ENCODE measurements around the gene XRCC1.

DNA sequence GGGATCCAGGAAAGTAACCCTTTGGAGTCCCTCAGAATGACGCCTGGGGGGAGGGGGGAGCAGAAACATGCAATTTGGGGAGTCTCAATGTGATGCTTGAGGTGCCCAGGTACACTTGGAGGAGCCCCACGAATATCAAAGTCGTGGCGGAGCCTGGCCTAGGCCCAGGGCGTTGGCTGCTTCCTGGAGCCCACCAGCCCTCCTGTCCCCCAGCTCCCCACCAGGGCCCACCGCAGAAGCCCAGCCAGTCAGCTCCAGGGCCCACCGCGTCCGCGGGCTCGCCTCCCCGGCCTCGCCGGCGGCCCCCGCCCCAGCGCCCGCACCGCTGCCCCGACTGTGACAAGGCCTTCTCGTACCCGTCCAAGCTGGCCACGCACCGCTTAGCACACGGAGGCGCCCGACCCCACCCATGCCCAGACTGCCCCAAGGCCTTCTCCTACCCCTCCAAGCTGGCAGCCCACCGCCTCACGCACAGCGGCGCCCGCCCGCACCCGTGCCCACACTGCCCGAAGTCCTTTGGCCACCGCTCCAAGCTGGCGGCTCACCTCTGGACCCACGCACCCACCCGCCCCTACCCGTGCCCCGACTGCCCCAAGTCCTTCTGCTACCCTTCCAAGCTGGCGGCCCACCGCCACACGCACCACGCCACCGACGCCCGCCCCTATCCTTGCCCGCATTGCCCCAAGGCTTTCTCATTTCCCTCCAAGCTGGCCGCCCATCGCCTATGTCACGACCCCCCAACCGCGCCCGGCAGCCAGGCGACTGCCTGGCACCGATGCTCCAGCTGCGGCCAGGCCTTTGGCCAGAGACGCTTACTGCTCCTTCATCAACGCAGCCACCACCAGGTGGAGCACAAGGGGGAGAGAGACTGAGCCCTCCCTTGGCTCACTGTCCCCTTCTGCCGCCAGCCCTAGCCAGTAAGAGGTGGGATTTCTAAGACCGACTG is 40.2 kb downstream of the XRCC1 start:
- TF ChIP-seq, protein P1, sequence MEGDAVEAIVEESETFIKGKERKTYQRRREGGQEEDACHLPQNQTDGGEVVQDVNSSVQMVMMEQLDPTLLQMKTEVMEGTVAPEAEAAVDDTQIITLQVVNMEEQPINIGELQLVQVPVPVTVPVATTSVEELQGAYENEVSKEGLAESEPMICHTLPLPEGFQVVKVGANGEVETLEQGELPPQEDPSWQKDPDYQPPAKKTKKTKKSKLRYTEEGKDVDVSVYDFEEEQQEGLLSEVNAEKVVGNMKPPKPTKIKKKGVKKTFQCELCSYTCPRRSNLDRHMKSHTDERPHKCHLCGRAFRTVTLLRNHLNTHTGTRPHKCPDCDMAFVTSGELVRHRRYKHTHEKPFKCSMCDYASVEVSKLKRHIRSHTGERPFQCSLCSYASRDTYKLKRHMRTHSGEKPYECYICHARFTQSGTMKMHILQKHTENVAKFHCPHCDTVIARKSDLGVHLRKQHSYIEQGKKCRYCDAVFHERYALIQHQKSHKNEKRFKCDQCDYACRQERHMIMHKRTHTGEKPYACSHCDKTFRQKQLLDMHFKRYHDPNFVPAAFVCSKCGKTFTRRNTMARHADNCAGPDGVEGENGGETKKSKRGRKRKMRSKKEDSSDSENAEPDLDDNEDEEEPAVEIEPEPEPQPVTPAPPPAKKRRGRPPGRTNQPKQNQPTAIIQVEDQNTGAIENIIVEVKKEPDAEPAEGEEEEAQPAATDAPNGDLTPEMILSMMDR (IDR thresholded peaks at IDR 0.05; ENCODE audit: poor library complexity, severe bottlenecking) = peak; percentile 37
- TF ChIP-seq SMC3 (conservative IDR thresholded peaks at IDR 0.05; ENCODE audit: poor library complexity) (no peak), MXI1 (conservative IDR thresholded peaks at IDR 0.05; ENCODE audit: poor library complexity, severe bottlenecking) (no peak), EP300 (conservative IDR thresholded peaks at IDR 0.05; ENCODE audit: poor library complexity, severe bottlenecking) (no peak), POLR2AphosphoS5 (IDR thresholded peaks at IDR 0.05) (no peak), EZH2 (IDR thresholded peaks at IDR 0.05; ENCODE audit: borderline replicate concordance, insufficient read depth, low read length, poor library complexity, severe bottlenecking) (no peak)
- TF ChIP-seq, protein P2, sequence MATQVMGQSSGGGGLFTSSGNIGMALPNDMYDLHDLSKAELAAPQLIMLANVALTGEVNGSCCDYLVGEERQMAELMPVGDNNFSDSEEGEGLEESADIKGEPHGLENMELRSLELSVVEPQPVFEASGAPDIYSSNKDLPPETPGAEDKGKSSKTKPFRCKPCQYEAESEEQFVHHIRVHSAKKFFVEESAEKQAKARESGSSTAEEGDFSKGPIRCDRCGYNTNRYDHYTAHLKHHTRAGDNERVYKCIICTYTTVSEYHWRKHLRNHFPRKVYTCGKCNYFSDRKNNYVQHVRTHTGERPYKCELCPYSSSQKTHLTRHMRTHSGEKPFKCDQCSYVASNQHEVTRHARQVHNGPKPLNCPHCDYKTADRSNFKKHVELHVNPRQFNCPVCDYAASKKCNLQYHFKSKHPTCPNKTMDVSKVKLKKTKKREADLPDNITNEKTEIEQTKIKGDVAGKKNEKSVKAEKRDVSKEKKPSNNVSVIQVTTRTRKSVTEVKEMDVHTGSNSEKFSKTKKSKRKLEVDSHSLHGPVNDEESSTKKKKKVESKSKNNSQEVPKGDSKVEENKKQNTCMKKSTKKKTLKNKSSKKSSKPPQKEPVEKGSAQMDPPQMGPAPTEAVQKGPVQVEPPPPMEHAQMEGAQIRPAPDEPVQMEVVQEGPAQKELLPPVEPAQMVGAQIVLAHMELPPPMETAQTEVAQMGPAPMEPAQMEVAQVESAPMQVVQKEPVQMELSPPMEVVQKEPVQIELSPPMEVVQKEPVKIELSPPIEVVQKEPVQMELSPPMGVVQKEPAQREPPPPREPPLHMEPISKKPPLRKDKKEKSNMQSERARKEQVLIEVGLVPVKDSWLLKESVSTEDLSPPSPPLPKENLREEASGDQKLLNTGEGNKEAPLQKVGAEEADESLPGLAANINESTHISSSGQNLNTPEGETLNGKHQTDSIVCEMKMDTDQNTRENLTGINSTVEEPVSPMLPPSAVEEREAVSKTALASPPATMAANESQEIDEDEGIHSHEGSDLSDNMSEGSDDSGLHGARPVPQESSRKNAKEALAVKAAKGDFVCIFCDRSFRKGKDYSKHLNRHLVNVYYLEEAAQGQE (IDR thresholded peaks at IDR 0.05; ENCODE audit: borderline replicate concordance) = no peak

All from neural cell (in vitro differentiated cells).